Naive B cell (primary cell): ENCODE results near the gene ASPSCR1. TPM values are rescaled to one million over a fixed set of nuclear protein-coding genes. Genes with fewer than 3 reads are reported as not detected.
A peak's percentile ranks its signal among the peaks of the same experiment; 100 is the strongest.

Experiments
- ATAC-seq, 2 donors: fragments of 150-1000 bp; cut with Tn5 transposase; 2 replicates each; pipeline ENCODE4 v1.10.0; 2021; ENCODE audit warnings: low read depth in 2 of 2, mild to moderate bottlenecking in 2 of 2, moderate library complexity in 2 of 2
- DNase-seq: peaks from one replicate; pipeline ENCODE4 v3.0.0; 2022
- H3K27ac Mint-ChIP-seq, 6 donors: one replicate each; pipeline ENCODE4 v1.8.0; 2020 to 2022; ENCODE audit warnings: mild to moderate bottlenecking in 6 of 6, mixed read lengths in 6 of 6, moderate library complexity in 5 of 6, inconsistent platforms in 2 of 6
- H3K27me3 Mint-ChIP-seq, 3 donors: one replicate each; pipeline ENCODE4 v1.8.0; 2021 to 2022; ENCODE audit warnings: mixed read lengths in 3 of 3, mild to moderate bottlenecking in 1 of 3
- H3K36me3 Mint-ChIP-seq, 2 donors: one replicate each; pipeline ENCODE4 v1.8.0; 2020 to 2022; ENCODE audit warnings: mixed read lengths in 2 of 2, inconsistent platforms in 1 of 2, mild to moderate bottlenecking in 1 of 2
- H3K4me1 Mint-ChIP-seq, 3 donors: one replicate each; pipeline ENCODE4 v1.8.0; 2020 to 2022; ENCODE audit warnings: mixed read lengths in 3 of 3, inconsistent platforms in 1 of 3, mild to moderate bottlenecking in 1 of 3, moderate library complexity in 1 of 3
- H3K4me3 Mint-ChIP-seq, 8 donors: one replicate each; pipeline ENCODE4 v1.8.0; 2020 to 2022; ENCODE audit warnings: mild to moderate bottlenecking in 8 of 8, mixed read lengths in 8 of 8, moderate library complexity in 8 of 8, inconsistent platforms in 2 of 8
- H3K9me3 Mint-ChIP-seq, 7 donors: one replicate each; pipeline ENCODE4 v1.8.0; 2020 to 2022; ENCODE audit warnings: mixed read lengths in 7 of 7, mild to moderate bottlenecking in 5 of 7, inconsistent platforms in 2 of 7, moderate library complexity in 1 of 7
- polyA plus RNA-seq, 6 donors: library from polyadenylated mRNA; unstranded; fragments of 300-500 nt; fragmentation: Illumina TruSeq; gene quantifications; one replicate each; pipeline ENCODE4 v1.2.3, GENCODE V29; 2021; ENCODE audit warnings: low read depth in 6 of 6

ASPSCR1 gene
- polyA plus RNA-seq, 6 donors from 2014 or later: 20.2 to 31.0 (median 25.0) TPM

DNA sequence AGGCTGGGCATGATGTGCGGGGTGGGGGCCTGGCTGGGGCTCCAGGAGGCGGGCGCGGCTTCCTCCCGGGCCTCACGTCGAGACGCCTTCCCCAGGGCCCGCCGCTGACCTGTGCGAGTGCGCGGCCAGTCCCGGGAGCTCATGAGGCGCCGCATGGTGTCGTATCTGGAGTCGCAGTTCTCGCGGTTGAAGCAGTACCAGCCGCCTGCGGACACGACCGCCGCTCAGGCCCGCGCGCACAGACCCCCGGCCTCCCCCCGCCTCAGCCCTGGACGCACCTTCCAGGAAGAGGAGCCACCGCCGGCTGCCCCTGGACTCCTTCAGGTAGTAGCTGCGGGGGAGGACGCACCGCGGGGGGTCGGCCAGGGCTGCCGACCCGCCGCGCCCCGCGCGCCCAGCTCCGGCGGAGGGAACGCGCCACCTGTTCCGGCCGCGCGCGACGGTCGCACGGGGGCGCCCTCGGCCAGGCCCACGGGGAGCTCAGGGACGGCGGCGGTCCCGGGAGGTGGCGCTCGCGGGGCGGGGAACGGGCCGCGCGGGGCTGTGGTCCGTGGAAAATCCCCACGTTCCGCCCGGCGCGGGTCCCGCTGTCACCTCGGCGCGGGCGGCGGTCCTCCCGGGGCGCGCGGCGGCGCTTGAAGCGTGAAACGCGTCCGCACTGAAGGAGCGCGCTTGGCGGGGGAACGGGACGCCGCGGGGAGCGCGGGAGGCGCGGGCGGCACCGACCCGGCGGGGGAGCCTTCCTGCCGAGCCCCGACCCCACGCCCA is 17.9 kb upstream of the ASPSCR1 start:
- Mint-ChIP-seq H3K4me1 (peaks cover 0 to 8% (median 5%) of the 10 kb centered on the region in 3 donors), H3K27ac (peak overlapping the region in 1 of 6 donors; percentile 92), H3K4me3 (peak overlapping the region in 7 of 8 donors; percentile 39 to 88 (median 74)), H3K9me3 (no peaks in the 10 kb centered on the region), H3K36me3 (no peaks in the 10 kb centered on the region), H3K27me3 (peaks cover 18 to 57% (median 28%) of the 10 kb centered on the region in 3 donors)
- ATAC-seq (peak; percentile 96), DNase-seq (peak; percentile 83)

GRCh38 chr17:81960130-81960958 is 17.1 kb upstream of the ASPSCR1 start:
- Mint-ChIP-seq H3K9me3 (no peaks in the 10 kb centered on the region), H3K27ac (no peak overlapping the region), H3K4me1 (peaks cover 0 to 8% (median 5%) of the 10 kb centered on the region in 3 donors), H3K36me3 (no peaks in the 10 kb centered on the region), H3K4me3 (peak overlapping the region in 3 of 8 donors; percentile 40 to 70 (median 65)), H3K27me3 (peaks cover 18 to 51% (median 31%) of the 10 kb centered on the region in 3 donors)
- no peak for DNase-seq
- ATAC-seq: no peak

DNA sequence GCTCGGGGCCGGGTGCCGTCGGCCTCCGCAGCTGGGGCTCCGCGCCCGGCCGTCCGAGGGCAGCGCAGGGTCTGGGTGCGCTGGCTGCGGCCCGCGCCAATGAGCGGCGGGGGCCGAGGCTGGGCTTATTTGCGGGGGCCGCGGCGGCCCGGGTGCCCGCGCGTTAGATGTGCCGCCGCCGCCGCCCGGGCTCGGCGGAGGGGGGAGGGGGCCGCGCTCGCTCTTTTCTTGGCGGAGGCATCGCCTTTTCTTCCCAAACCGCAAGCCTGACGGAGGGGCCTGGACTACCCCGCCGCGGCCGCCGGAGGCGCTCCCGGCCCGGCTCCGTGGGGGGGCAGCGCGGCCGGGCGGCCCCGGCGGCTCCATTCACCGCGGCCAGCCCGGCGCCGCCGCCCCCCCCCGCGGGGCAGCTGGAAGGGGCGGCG is 16.3 kb upstream of the ASPSCR1 start, which contains the start of gene NOTUM:
TSS of gene NOTUM (minus strand) at position 101 of the 425 bp plus-strand sequence. CDS start 278 bp downstream, outside the sequence.
- no peak for ATAC-seq
- no peak for DNase-seq
- H3K4me3 Mint-ChIP-seq: peak within 1 kb of the TSS in 4 of 8 donors; percentile 30 to 72 (median 55)
- H3K9me3 Mint-ChIP-seq: no peaks in the 10 kb centered on the region
- no peak within 1 kb of the TSS for H3K27ac Mint-ChIP-seq
- H3K27me3 Mint-ChIP-seq: peaks cover 18 to 51% (median 31%) of the 10 kb centered on the region in 3 donors
- H3K36me3 Mint-ChIP-seq: no peaks in the 10 kb centered on the region
- H3K4me1 Mint-ChIP-seq: peaks cover 0 to 9% (median 6%) of the 10 kb centered on the region in 3 donors

DNA sequence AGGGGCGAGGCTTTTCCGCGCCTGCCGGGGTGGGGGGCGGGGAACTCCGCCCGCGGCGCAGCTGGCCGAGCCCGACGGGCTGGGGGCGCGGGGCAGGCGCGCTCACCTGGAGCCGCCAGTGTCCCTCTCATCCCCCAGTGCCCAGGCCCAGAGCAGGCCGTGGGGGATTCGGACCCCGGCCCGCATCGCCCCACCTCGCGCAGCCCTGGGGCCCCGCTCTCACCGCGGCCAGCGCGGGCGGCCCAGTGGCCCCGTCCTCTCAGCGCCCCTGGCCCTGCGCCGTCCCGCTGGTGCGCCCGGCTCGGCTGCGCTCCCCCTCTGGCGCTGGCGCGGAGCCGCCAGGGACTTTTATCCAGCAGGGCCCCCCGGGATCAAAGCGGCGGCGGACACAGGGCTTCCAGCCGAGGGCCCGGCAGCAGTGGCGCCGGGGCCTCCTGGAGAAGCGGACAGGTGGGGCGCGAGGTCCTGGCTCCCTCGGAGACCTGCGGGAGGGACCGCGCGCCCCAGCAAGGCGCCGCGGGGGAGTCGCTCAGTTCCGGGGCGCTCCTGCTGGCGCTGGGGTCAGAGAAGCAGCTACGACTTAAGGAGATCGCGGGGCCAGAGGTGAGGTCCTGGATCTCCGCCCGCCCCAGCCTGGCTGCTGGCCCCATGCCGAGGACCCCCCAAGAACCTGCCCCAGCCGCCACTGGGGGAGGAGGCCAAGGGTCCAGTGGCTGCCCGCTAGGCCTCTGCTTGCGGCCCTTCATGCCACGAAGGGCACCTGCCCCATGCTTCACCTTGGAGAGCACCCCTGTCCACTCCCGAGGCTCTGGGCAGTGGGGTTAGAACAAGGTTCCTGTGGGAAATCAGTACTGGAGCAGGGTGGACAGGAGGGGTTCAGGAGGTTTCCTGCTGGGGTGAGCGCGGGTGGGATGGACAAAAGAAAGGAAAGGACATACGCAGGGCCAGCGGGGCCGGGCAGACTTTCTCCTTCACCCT is 15.6 kb upstream of the ASPSCR1 start:
- peaks cover 5 to 14% (median 13%) of the 10 kb centered on the region in 3 donors for H3K4me1 Mint-ChIP-seq
- H3K27ac Mint-ChIP-seq: no peak overlapping the region
- H3K9me3 Mint-ChIP-seq: no peaks in the 10 kb centered on the region
- ATAC-seq: no peak
- no peak for DNase-seq
- H3K4me3 Mint-ChIP-seq: peak overlapping the region in 6 of 8 donors; percentile 18 to 72 (median 42)
- peaks cover 18 to 54% (median 31%) of the 10 kb centered on the region in 3 donors for H3K27me3 Mint-ChIP-seq
- no peaks in the 10 kb centered on the region for H3K36me3 Mint-ChIP-seq

DNA sequence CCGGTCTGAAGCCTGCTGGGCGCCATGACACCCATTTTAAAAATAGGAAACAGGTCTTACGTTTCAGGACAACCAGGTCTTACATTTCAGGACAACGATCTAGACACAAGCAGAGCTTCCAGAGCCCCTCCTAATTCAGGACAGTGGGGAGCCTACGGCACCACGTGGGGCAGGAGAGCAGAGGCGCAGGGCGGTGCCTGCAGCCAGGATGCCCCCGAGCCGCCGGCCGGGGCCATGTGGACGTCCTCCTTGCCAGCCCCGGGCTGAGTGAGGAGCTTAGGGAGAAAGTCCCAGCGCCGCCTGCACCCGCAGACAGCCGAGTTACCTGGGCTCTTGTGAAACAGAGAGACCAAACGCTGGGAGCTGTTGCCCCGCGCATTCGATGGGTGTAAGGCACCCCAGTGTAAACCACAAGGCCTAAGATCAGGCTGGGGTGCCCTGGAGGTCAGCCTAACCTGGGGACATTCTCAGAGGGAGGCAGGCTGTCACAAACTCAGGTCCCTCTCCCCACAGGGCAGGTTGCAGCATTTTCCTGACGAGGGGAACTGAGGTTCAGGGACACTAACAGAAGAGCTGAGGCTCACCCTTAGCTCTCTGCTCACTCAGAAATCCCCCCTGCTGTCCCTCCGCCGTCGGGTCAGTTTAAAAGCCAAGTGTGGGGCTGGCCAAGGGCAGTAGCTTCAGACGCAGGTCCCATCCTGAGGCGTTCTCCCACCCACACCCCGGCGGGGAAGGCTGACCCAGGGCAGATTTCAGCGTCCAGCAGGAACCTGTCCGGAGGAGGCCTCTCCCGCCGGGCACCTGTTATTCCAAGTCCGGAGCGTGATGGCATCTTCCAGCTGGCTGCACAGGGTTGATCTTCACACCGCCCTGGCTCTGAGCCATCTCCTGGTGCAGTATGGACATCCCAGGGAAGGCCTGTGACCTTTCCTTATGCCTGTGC is 14.7 kb upstream of the ASPSCR1 start:
- DNase-seq: no peak
- Mint-ChIP-seq H3K4me1 (peaks cover 5 to 20% (median 14%) of the 10 kb centered on the region in 3 donors), H3K27me3 (peaks cover 14 to 45% (median 22%) of the 10 kb centered on the region in 3 donors), H3K27ac (no peak overlapping the region), H3K36me3 (no peaks in the 10 kb centered on the region), H3K4me3 (peak overlapping the region in 6 of 8 donors; percentile 18 to 72 (median 42)), H3K9me3 (no peaks in the 10 kb centered on the region)
- ATAC-seq: no peak

DNA sequence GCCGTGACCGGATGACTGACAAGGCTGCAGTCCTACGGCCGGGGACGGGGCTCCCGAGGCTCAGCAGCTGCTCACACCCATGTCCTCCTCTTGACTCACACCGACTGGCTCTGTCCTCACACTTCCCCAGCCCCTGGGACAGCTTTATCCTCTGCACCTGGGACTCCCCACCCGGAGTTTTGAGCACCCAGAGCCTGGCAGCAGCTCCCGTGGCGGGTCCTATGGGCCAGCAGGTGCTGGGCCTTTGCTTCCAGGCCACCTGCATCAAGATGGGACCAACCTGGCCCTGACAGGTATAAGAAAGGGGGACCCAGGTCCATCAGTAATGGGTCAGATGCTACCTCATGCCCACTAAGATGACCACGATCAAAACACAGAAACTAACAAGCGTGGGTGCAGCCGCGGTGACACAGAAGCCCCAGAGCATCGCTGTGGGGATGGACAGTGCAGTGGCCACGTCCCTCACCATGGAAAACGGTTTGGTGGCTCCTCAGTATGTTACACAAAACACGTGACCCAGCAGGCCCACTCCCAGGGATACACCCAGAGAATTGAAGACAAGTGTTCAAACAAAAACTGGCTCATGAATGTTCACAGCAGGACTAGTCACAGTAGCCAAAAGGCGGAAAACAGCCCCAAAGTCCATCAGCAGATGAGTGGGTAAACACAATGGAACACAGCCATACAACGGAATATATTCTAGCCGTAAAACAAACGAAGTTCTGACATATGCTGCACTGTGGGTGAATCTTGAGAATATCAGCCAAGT is 13.2 kb upstream of the ASPSCR1 start:
- Mint-ChIP-seq H3K27ac (peak overlapping the region in 1 of 6 donors; percentile 38), H3K4me3 (no peak overlapping the region), H3K4me1 (peaks cover 5 to 20% (median 17%) of the 10 kb centered on the region in 3 donors), H3K9me3 (no peaks in the 10 kb centered on the region), H3K27me3 (peaks cover 8 to 31% (median 9%) of the 10 kb centered on the region in 3 donors), H3K36me3 (no peaks in the 10 kb centered on the region)
- DNase-seq (no peak), ATAC-seq (no peak)

GRCh38 chr17:81966343-81967243 is 10.8 kb upstream of the ASPSCR1 start:
- Mint-ChIP-seq H3K9me3 (no peaks in the 10 kb centered on the region), H3K27ac (peak overlapping the region in 3 of 6 donors; percentile 20 to 71 (median 24)), H3K4me1 (peaks cover 5 to 20% (median 17%) of the 10 kb centered on the region in 3 donors), H3K27me3 (peaks cover 8 to 35% (median 9%) of the 10 kb centered on the region in 3 donors), H3K4me3 (peak overlapping the region in 5 of 8 donors; percentile 8 to 58 (median 47)), H3K36me3 (no peaks in the 10 kb centered on the region)
- ATAC-seq: peak; percentile 64 to 68
- peak; percentile 44 for DNase-seq

DNA sequence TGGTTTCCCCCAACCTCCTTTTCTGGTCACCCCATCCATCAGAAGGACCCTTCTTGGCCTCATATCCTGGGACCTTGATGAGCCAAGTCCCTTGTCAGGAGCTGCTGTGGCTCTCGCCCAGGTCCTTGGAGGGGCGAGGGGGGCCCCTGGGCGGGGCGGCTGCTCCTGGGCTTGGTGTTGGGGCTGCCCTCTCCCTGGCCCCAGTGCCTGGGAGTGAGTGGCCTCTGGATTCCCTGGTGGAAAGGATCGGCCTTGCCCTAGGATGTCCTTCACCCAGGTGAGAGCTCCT is 10.2 kb upstream of the ASPSCR1 start:
- peak in 1 of 2 donors; percentile 2 for ATAC-seq
- Mint-ChIP-seq H3K4me3 (peak overlapping the region in 3 of 8 donors; percentile 24 to 58 (median 56)), H3K27ac (no peak overlapping the region), H3K27me3 (peaks cover 8 to 32% (median 8%) of the 10 kb centered on the region in 3 donors), H3K9me3 (no peaks in the 10 kb centered on the region), H3K4me1 (peaks cover 5 to 20% (median 17%) of the 10 kb centered on the region in 3 donors), H3K36me3 (no peaks in the 10 kb centered on the region)
- no peak for DNase-seq

GRCh38 chr17:81967533-81968395 is 9.7 kb upstream of the ASPSCR1 start:
- Mint-ChIP-seq H3K4me1 (peaks cover 5 to 20% (median 17%) of the 10 kb centered on the region in 3 donors), H3K9me3 (no peaks in the 10 kb centered on the region), H3K36me3 (no peaks in the 10 kb centered on the region), H3K27me3 (peaks cover 4 to 27% (median 8%) of the 10 kb centered on the region in 3 donors), H3K27ac (peak overlapping the region in 1 of 6 donors; percentile 82), H3K4me3 (peak overlapping the region; percentile 54 to 87 (median 70))
- ATAC-seq (peak; percentile 67 to 80), DNase-seq (peak; percentile 48)

DNA sequence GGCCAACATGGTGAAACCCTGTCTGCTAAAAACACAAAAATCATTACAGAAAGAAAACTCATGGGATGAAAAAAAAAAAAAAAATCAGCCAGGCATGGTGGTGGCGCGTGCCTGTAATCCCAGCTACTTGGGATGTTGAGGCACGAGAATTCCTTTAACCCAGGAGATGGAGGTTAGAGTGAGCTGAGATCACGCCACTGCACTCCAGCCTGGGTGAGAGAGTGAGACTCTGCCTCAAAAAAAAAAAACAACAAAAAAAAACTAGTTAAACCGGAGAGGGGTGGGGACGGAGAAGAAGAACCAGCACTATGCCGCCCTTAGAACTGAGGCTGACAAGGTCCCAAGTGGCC is 9.1 kb upstream of the ASPSCR1 start:
- ATAC-seq: no peak
- H3K4me1 Mint-ChIP-seq: peaks cover 5 to 20% (median 17%) of the 10 kb centered on the region in 3 donors
- peak overlapping the region in 5 of 8 donors; percentile 56 to 87 (median 71) for H3K4me3 Mint-ChIP-seq
- H3K36me3 Mint-ChIP-seq: no peaks in the 10 kb centered on the region
- no peak overlapping the region for H3K27ac Mint-ChIP-seq
- H3K9me3 Mint-ChIP-seq: no peaks in the 10 kb centered on the region
- DNase-seq: no peak
- H3K27me3 Mint-ChIP-seq: peaks cover 0 to 22% (median 8%) of the 10 kb centered on the region in 3 donors
